ENCODE data around the gene RSAD1. TPM values are rescaled to one million over a fixed set of nuclear protein-coding genes. Genes with fewer than 3 reads are reported as not detected.

The RSAD1 gene
- total RNA-seq, 1 donor from 2014 or later, result 42.2 TPM

DNA sequence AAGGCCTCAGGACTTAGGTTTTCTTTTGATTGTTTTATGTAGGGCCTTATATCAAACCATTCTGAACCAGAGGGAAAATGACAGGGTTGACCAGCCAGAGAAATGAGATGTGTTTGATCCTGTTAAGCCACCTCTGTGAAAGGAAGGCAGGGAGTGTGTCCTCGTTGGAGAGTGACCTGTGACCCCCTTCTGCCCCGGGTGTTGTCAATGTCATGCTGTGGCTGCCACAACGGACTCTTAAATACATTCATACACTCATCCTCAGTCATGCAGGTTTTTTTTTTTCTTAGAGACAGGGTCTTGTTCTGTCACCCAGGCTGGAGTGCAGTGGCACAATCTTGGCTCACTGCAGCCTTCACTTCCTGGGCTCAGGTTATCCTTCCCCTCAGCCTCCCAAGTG is 35.7 kb downstream of the RSAD1 start:
- Mint-ChIP-seq H3K27me3 (no peaks in the 10 kb centered on the region), H3K4me1 (peaks cover 17% of the 10 kb centered on the region), H3K27ac (no peak overlapping the region), H3K9me3 (no peaks in the 10 kb centered on the region), H3K36me3 (ENCODE audit: low read depth) (no peaks in the 10 kb centered on the region), H3K4me3 (no peak overlapping the region)
- no peak for DNase-seq
- no peak for ATAC-seq (ENCODE audit: low read depth)
- ChIA-PET POLR2A (no interaction called here), CTCF (no interaction called here)
- no peak for TF ChIP-seq CTCF (IDR thresholded peaks at IDR 0.05)
- intact Hi-C loops (cut with micrococcal nuclease), result no loop called here

GRCh38 chr17:50514936-50515702 is 36.5 kb downstream of the RSAD1 start:
- no peaks in the 10 kb centered on the region for H3K36me3 Mint-ChIP-seq (ENCODE audit: low read depth)
- intact Hi-C loops (cut with micrococcal nuclease), result no loop called here
- no peaks in the 10 kb centered on the region for H3K9me3 Mint-ChIP-seq
- DNase-seq (no peak), ATAC-seq (ENCODE audit: low read depth) (no peak)
- ChIA-PET CTCF (no interaction called here), POLR2A (no interaction called here)
- H3K4me1 Mint-ChIP-seq, result peaks cover 13% of the 10 kb centered on the region
- H3K27me3 Mint-ChIP-seq, result no peaks in the 10 kb centered on the region
- no peak overlapping the region for H3K4me3 Mint-ChIP-seq
- no peak overlapping the region for H3K27ac Mint-ChIP-seq
- TF ChIP-seq CTCF (IDR thresholded peaks at IDR 0.05), result no peak

DNA sequence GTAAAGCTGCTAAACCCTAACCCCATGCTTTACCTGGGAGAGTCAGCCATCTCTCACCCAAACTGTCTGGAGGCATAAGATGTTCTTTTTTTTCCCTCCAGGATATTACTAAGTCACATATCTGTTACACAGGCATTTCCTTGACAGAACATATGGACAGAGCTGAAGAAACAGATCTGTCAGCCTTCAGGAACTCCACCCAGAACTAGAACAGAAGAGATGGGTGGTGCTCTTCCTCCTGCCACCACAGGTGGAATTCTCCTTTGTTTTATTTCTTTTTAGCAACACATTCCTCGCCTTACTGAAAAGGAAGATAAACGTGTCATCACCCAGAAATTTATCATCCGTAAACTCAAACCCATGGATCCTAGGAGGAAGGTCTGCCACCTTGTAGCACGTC is 38.4 kb downstream of the RSAD1 start:
- no peaks in the 10 kb centered on the region for H3K4me1 Mint-ChIP-seq
- no peaks in the 10 kb centered on the region for H3K36me3 Mint-ChIP-seq (ENCODE audit: low read depth)
- intact Hi-C loops (cut with micrococcal nuclease), result no loop called here
- TF ChIP-seq CTCF (IDR thresholded peaks at IDR 0.05), result no peak
- H3K9me3 Mint-ChIP-seq, result no peaks in the 10 kb centered on the region
- ATAC-seq (ENCODE audit: low read depth) (no peak), DNase-seq (no peak)
- CTCF ChIA-PET, result interaction anchor here (1.2 kb wide), 1 partner anchor 38 kb away, joined by 4 read pairs; the partner anchor contains the start of gene RSAD1
- no peak overlapping the region for H3K27ac Mint-ChIP-seq
- no peaks in the 10 kb centered on the region for H3K27me3 Mint-ChIP-seq
- H3K4me3 Mint-ChIP-seq, result no peak overlapping the region
- POLR2A ChIA-PET, result no interaction called here

- ChIA-PET POLR2A (no interaction called here), CTCF (no interaction called here)
- H3K27me3 Mint-ChIP-seq, result no peaks in the 10 kb centered on the region
- no peak for ATAC-seq (ENCODE audit: low read depth)
- H3K4me3 Mint-ChIP-seq, result no peak overlapping the region
- H3K9me3 Mint-ChIP-seq, result no peaks in the 10 kb centered on the region
- intact Hi-C loops (cut with micrococcal nuclease), result no loop called here
- TF ChIP-seq CTCF (IDR thresholded peaks at IDR 0.05), result no peak
- no peaks in the 10 kb centered on the region for H3K4me1 Mint-ChIP-seq
- DNase-seq, result no peak
- H3K36me3 Mint-ChIP-seq (ENCODE audit: low read depth), result no peaks in the 10 kb centered on the region
- H3K27ac Mint-ChIP-seq, result no peak overlapping the region
These were observed 39.1 kb downstream of the RSAD1 start for GRCh38 chr17:50517504-50518383.

GRCh38 chr17:50518384-50519023 is 39.8 kb downstream of the RSAD1 start:
- Mint-ChIP-seq H3K36me3 (ENCODE audit: low read depth) (no peaks in the 10 kb centered on the region), H3K27me3 (no peaks in the 10 kb centered on the region), H3K9me3 (no peaks in the 10 kb centered on the region), H3K4me3 (no peak overlapping the region), H3K4me1 (no peaks in the 10 kb centered on the region), H3K27ac (no peak overlapping the region)
- ChIA-PET CTCF (no interaction called here), POLR2A (no interaction called here)
- no peak for DNase-seq
- intact Hi-C loops (cut with micrococcal nuclease), result no loop called here
- no peak for TF ChIP-seq CTCF (IDR thresholded peaks at IDR 0.05)
- ATAC-seq (ENCODE audit: low read depth), result no peak

Measured in activated B cell treated with CpG ODN at 0.5 μM for 24 hours (primary cell).